H1 (cell line): Measurements from ENCODE around the gene PPP2R5B. TPM values are rescaled to one million over a fixed set of nuclear protein-coding genes. Genes with fewer than 3 reads are reported as not detected.

Experiments
- BRCA1 ChIP-seq: IDR thresholded peaks from 2 replicates; pipeline ENCODE4 v1.6.1; 2012; ENCODE audit warnings: low read depth, low read length, improper control_type of control experiment
- CBX5 ChIP-seq: fragments of 300-800, 300-1000 bp; sonication (generic); IDR thresholded peaks from 2 replicates; pipeline ENCODE4 v1.7.1; 2016; ENCODE audit warnings: antibody characterized with exemption, low read length, low read depth
- CBX8 ChIP-seq: fragments of 300-800, 300-1000 bp; sonication (generic); IDR thresholded peaks from 2 replicates; pipeline ENCODE4 v1.7.1; 2016; ENCODE audit warnings: low read depth, low read length, borderline replicate concordance
- CHD7 ChIP-seq: fragments of 300-600 bp; sonication (generic); IDR thresholded peaks from 2 replicates; pipeline ENCODE4 v1.7.1; 2012; ENCODE audit warnings: low read length, moderate library complexity, mild to moderate bottlenecking, inconsistent platforms; ENCODE audit not compliant: insufficient replicate concordance
- GABPA ChIP-seq: IDR thresholded peaks from 2 replicates; pipeline ENCODE4 v1.6.1; 2011; ENCODE audit warnings: mild to moderate bottlenecking, low read length, moderate library complexity, borderline replicate concordance; ENCODE audit not compliant: insufficient read depth
- JUN ChIP-seq: IDR thresholded peaks from 2 replicates; pipeline ENCODE4 v1.6.1; 2011; ENCODE audit warnings: low read depth, mild to moderate bottlenecking, improper control_type of control experiment, low read length
- JUND ChIP-seq: IDR thresholded peaks from 2 replicates; pipeline ENCODE4 v1.6.1; 2011; ENCODE audit warnings: mild to moderate bottlenecking, improper control_type of control experiment, low read length
- RNF2 ChIP-seq: fragments of 200-900, 300-1000 bp; sonication (generic); IDR thresholded peaks from 2 replicates; pipeline ENCODE4 v1.7.1; 2016; ENCODE audit warnings: borderline replicate concordance, low read depth, mild to moderate bottlenecking, antibody characterized with exemption, low read length; ENCODE audit not compliant: poor library complexity, severe bottlenecking; ENCODE audit errors: missing control alignments
- SP1 ChIP-seq: IDR thresholded peaks from 2 replicates; pipeline ENCODE4 v1.6.1; 2011; ENCODE audit warnings: low read depth, low read length
- polyA plus RNA-seq, 7 experiments: library from polyadenylated mRNA; depleted of rRNA in 3 of 7; stranded (reverse) in 5 of 7; unstranded in 2 of 7; fragments of >200 nt in 5 of 7; fragments of 200-250 nt in 2 of 7; gene quantifications; 1 replicate in 5 of 7; 2 replicates in 1 of 7; 4 replicates in 1 of 7; pipeline versions ENCODE4 v1.2.1 to v1.2.3, GENCODE V29; 2011 to 2013; ENCODE audit warnings: missing spikeins in 2 of 7, mixed read lengths in 2 of 7
- total RNA-seq: library from RNA; stranded (reverse); fragmentation: NEBNext Ultra II Directional; extraction: Animal tissue kit (Norgen Biotek cat#: 25700); gene quantifications from 2 replicates; pipeline ENCODE4 v1.2.1, GENCODE V29; 2021

The PPP2R5B gene
- total and polyA plus RNA-seq, 2 of the 8 experiments (the other 6 are each of a cell fraction or from before 2014, with no cell fraction given), result 4.9 to 5.1 TPM

GRCh38 chr11:64923944-64924909, at the start of gene PPP2R5B (continued):
- no peak for TF ChIP-seq CHD7
- peak; percentile 97 for TF ChIP-seq JUND
- TF ChIP-seq SP1, result peak; percentile 78
- no peak for TF ChIP-seq GABPA
- no peak for TF ChIP-seq CBX8
- TF ChIP-seq RNF2, result no peak
- TF ChIP-seq JUN, result peak; percentile 76; the same call in 1 of the 2 replicates
- no peak for TF ChIP-seq CBX5
- no peak for TF ChIP-seq BRCA1
